ENCODE data around the gene GMPPA. TPM values are rescaled to one million over a fixed set of nuclear protein-coding genes. Genes with fewer than 3 reads are reported as not detected.

Gene GMPPA
- total and polyA plus RNA-seq, 4 donors, result 19.0 to 29.8 (median 21.4) TPM

DNA sequence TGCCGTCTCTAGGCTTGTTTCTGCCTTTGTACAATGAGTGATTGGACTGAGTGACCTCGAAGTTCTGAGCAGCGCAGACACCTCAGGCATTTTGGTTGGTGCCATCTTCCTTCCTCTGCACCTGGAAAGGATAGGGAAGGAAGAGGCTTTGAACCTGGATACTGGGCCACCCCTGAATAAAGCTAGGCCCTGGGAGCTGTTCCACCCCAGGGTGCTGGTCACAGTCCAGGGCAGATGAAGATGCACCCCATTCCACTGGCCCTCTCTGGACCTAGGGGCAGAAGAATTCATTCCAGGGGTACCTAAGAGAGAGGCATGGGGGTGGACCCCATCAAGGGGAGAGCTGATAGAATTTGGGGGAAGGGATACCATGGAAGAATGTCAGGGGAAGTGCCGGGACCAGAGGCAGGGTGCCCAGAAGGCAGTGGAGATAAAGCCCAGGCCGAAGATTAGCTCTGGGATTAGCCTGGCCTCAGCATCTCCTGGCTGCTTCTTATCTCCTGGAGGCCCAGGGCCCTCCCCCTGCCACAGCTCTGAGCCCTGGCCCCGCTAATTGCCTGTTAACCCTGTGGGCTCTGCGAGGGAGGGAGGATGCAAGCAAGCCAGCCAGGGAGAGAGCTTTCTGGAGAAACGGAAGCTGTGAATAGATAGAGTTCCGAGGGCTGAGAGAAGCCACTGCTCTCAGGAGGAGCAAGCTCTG is 27.0 kb downstream of the GMPPA start:
- H3K36me3 ChIP-seq (ENCODE audit: control insufficient read depth, insufficient read depth, low read length), result no peaks in the 10 kb centered on the region
- WGBS (ENCODE audit: insufficient coverage), result 66% methylated on average over 7 of the region's 9 CpGs
- peaks cover 19% of the 10 kb centered on the region for H3K27me3 ChIP-seq (ENCODE audit: control insufficient read depth, insufficient read depth, low read length)
- H3K27ac ChIP-seq (ENCODE audit: low read depth, low read length), result no peak overlapping the region
- no peaks in the 10 kb centered on the region for H3K9me3 ChIP-seq (ENCODE audit: control insufficient read depth, insufficient read depth, low read length)
- H3K4me1 ChIP-seq (ENCODE audit: control insufficient read depth, insufficient read depth, low read length), result peaks cover 62% of the 10 kb centered on the region
- no peak for DNase-seq (ENCODE audit: low read depth in 4 of 6, low spot score in 6 of 6)
- H3K4me3 ChIP-seq (ENCODE audit: low read depth, low read length), result no peak overlapping the region

DNA sequence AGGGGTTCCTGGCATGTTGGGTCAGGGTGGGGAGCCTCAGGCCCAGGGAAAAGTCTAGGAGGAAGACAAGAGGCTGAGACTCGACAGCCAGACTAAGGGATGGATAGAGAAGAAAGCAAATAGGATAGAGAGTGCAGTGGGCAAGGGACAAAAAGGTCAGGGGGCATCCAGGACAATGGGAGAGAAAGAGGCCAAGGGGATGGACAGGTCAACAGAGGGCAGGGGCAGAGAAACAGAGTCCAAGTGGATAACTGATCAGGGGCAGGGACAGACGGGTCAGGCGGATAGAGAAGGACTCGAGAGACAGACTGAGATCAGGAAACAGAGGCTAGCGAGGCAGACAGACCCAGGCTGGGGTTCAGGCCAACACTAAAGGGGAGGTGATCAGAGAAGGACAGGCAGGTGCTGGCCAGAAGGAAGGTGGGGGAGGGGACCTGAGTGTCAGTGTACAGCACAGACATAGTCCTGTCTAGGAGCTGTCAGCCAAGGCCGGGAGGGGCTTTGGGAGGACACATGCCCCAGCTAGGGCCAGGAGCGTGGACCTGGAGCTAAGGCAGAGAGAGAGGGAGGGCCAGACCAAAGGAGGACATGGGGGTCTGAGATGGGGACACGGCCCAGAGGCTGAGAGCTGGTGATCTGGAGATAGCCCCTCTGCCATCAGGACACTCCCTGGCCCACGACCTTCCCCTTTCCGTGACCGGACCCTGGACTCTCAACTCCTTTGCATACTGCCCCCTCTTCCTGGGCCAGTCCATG is 27.8 kb downstream of the GMPPA start:
- Histone ChIP-seq H3K4me3 (ENCODE audit: low read depth, low read length) (no peak overlapping the region), H3K27me3 (ENCODE audit: control insufficient read depth, insufficient read depth, low read length) (peaks cover 19% of the 10 kb centered on the region), H3K9me3 (ENCODE audit: control insufficient read depth, insufficient read depth, low read length) (no peaks in the 10 kb centered on the region), H3K36me3 (ENCODE audit: control insufficient read depth, insufficient read depth, low read length) (no peaks in the 10 kb centered on the region), H3K4me1 (ENCODE audit: control insufficient read depth, insufficient read depth, low read length) (peaks cover 53% of the 10 kb centered on the region), H3K27ac (ENCODE audit: low read depth, low read length) (no peak overlapping the region)
- WGBS (ENCODE audit: insufficient coverage), result 70% methylated on average over 10 of the region's 11 CpGs
- no peak for DNase-seq (ENCODE audit: low read depth in 4 of 6, low spot score in 6 of 6)

GRCh38 chr2:219527076-219527394 is 28.3 kb downstream of the GMPPA start:
- H3K36me3 ChIP-seq (ENCODE audit: control insufficient read depth, insufficient read depth, low read length), result peaks cover 4% of the 10 kb centered on the region
- H3K9me3 ChIP-seq (ENCODE audit: control insufficient read depth, insufficient read depth, low read length), result no peaks in the 10 kb centered on the region
- 26% methylated on average over 5 of the region's 6 CpGs for WGBS (ENCODE audit: insufficient coverage)
- H3K4me1 ChIP-seq (ENCODE audit: control insufficient read depth, insufficient read depth, low read length), result peaks cover 48% of the 10 kb centered on the region
- H3K27ac ChIP-seq (ENCODE audit: low read depth, low read length), result no peak overlapping the region
- H3K27me3 ChIP-seq (ENCODE audit: control insufficient read depth, insufficient read depth, low read length), result peaks cover 21% of the 10 kb centered on the region
- peak in 1 of 6 donors; percentile 27 for DNase-seq (ENCODE audit: low read depth in 4 of 6, low spot score in 6 of 6)
- H3K4me3 ChIP-seq (ENCODE audit: low read depth, low read length), result no peak overlapping the region

- no peak for DNase-seq (ENCODE audit: low read depth in 4 of 6, low spot score in 6 of 6)
- Histone ChIP-seq H3K36me3 (ENCODE audit: control insufficient read depth, insufficient read depth, low read length) (peaks cover 7% of the 10 kb centered on the region), H3K9me3 (ENCODE audit: control insufficient read depth, insufficient read depth, low read length) (no peaks in the 10 kb centered on the region), H3K4me1 (ENCODE audit: control insufficient read depth, insufficient read depth, low read length) (peaks cover 44% of the 10 kb centered on the region), H3K27ac (ENCODE audit: low read depth, low read length) (no peak overlapping the region), H3K27me3 (ENCODE audit: control insufficient read depth, insufficient read depth, low read length) (peaks cover 21% of the 10 kb centered on the region), H3K4me3 (ENCODE audit: low read depth, low read length) (no peak overlapping the region)
- WGBS (ENCODE audit: insufficient coverage), result 50% methylated on average over 2 of the region's 5 CpGs
These were observed 28.8 kb downstream of the GMPPA start for GRCh38 chr2:219527472-219527871.

DNA sequence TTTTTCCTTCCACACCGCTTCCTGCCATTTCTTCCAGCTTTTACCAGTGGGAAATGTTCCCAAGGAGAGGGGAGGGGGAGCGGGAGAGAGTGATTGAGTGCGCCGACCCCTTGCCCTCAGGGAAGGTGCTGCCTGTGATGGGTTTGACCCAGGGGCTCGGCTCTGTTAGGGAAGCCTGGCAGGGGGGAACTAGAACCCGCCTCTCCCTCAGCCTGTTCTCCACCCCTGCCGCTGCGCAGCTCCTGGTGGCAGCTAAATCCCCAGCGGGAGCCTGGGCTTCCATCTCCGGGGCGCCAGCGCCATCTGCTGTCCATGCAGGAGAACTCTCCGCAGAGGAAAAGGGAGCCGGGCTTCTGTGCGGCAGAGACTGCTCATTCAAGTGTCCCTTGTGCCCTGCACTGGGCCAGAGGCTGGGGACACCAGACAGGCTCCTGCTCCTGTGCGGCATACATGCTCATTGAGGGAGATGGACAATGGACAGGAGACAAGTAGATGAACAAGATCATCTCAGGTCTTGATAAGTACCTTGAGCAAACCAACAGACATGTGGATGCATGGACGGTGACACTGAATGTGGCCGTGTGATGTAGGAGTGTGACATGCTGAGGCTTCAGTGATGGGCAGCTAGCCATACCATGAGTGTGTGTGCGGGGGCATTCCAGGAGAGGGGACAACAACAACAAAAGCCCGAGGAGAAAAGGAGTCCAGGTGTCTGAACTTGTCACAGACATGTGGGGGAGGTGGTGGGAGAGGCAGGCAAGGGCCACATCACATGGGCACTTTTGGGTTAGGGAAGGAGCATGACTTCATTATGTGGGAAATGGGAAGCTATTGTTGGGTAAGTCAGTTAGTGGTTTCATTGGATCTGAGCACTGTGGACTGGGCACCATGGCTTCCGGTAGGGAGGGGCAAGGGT is 31.6 kb downstream of the GMPPA start:
- Histone ChIP-seq H3K27me3 (ENCODE audit: control insufficient read depth, insufficient read depth, low read length) (peaks cover 18% of the 10 kb centered on the region), H3K36me3 (ENCODE audit: control insufficient read depth, insufficient read depth, low read length) (peaks cover 17% of the 10 kb centered on the region), H3K4me1 (ENCODE audit: control insufficient read depth, insufficient read depth, low read length) (peaks cover 35% of the 10 kb centered on the region), H3K4me3 (ENCODE audit: low read depth, low read length) (peak overlapping the region; percentile 29), H3K9me3 (ENCODE audit: control insufficient read depth, insufficient read depth, low read length) (no peaks in the 10 kb centered on the region), H3K27ac (ENCODE audit: low read depth, low read length) (no peak overlapping the region)
- DNase-seq (ENCODE audit: low read depth in 4 of 6, low spot score in 6 of 6), result peak in 5 of 6 donors; percentile 74 to 96 (median 79)
- WGBS (ENCODE audit: insufficient coverage), result 17% methylated on average over 20 of the region's 21 CpGs

- WGBS (ENCODE audit: insufficient coverage), result 81% methylated on average over 20 of the region's 20 CpGs
- no peak for DNase-seq (ENCODE audit: low read depth in 4 of 6, low spot score in 6 of 6)
- no peaks in the 10 kb centered on the region for H3K9me3 ChIP-seq (ENCODE audit: control insufficient read depth, insufficient read depth, low read length)
- peaks cover 26% of the 10 kb centered on the region for H3K4me1 ChIP-seq (ENCODE audit: control insufficient read depth, insufficient read depth, low read length)
- no peak overlapping the region for H3K27ac ChIP-seq (ENCODE audit: low read depth, low read length)
- no peak overlapping the region for H3K4me3 ChIP-seq (ENCODE audit: low read depth, low read length)
- H3K36me3 ChIP-seq (ENCODE audit: control insufficient read depth, insufficient read depth, low read length), result peaks cover 25% of the 10 kb centered on the region
- H3K27me3 ChIP-seq (ENCODE audit: control insufficient read depth, insufficient read depth, low read length), result peaks cover 18% of the 10 kb centered on the region
These were observed 33.1 kb downstream of the GMPPA start for GRCh38 chr2:219531639-219532377.

- no peaks in the 10 kb centered on the region for H3K9me3 ChIP-seq (ENCODE audit: control insufficient read depth, insufficient read depth, low read length)
- H3K27ac ChIP-seq (ENCODE audit: low read depth, low read length), result no peak overlapping the region
- WGBS (ENCODE audit: insufficient coverage), result 86% methylated on average over 7 of the region's 8 CpGs
These were observed 33.6 kb downstream of the GMPPA start for GRCh38 chr2:219532378-219532649.

GRCh38 chr2:219533930-219534661 is 35.4 kb downstream of the GMPPA start:
- Histone ChIP-seq H3K4me1 (ENCODE audit: control insufficient read depth, insufficient read depth, low read length) (peaks cover 43% of the 10 kb centered on the region), H3K9me3 (ENCODE audit: control insufficient read depth, insufficient read depth, low read length) (no peaks in the 10 kb centered on the region), H3K4me3 (ENCODE audit: low read depth, low read length) (no peak overlapping the region), H3K36me3 (ENCODE audit: control insufficient read depth, insufficient read depth, low read length) (peaks cover 48% of the 10 kb centered on the region), H3K27me3 (ENCODE audit: control insufficient read depth, insufficient read depth, low read length) (peaks cover 14% of the 10 kb centered on the region), H3K27ac (ENCODE audit: low read depth, low read length) (no peak overlapping the region)
- WGBS (ENCODE audit: insufficient coverage), result 75% methylated on average over 1 of the region's 6 CpGs
- no peak for DNase-seq (ENCODE audit: low read depth in 4 of 6, low spot score in 6 of 6)

More at GRCh38 chr2:219532378-219532649, 33.6 kb downstream of the GMPPA start:
- peaks cover 26% of the 10 kb centered on the region for H3K4me1 ChIP-seq (ENCODE audit: control insufficient read depth, insufficient read depth, low read length)
- H3K36me3 ChIP-seq (ENCODE audit: control insufficient read depth, insufficient read depth, low read length), result peaks cover 30% of the 10 kb centered on the region
- no peak overlapping the region for H3K4me3 ChIP-seq (ENCODE audit: low read depth, low read length)
- no peak for DNase-seq (ENCODE audit: low read depth in 4 of 6, low spot score in 6 of 6)
- H3K27me3 ChIP-seq (ENCODE audit: control insufficient read depth, insufficient read depth, low read length), result peaks cover 18% of the 10 kb centered on the region

- Histone ChIP-seq H3K4me3 (ENCODE audit: low read depth, low read length) (no peak overlapping the region), H3K9me3 (ENCODE audit: control insufficient read depth, insufficient read depth, low read length) (no peaks in the 10 kb centered on the region), H3K4me1 (ENCODE audit: control insufficient read depth, insufficient read depth, low read length) (peaks cover 48% of the 10 kb centered on the region), H3K36me3 (ENCODE audit: control insufficient read depth, insufficient read depth, low read length) (peaks cover 69% of the 10 kb centered on the region), H3K27me3 (ENCODE audit: control insufficient read depth, insufficient read depth, low read length) (peaks cover 2% of the 10 kb centered on the region), H3K27ac (ENCODE audit: low read depth, low read length) (no peak overlapping the region)
- 77% methylated on average over 15 of the region's 16 CpGs for WGBS (ENCODE audit: insufficient coverage)
- DNase-seq (ENCODE audit: low read depth in 4 of 6, low spot score in 6 of 6), result no peak
These were observed 37.7 kb downstream of the GMPPA start for GRCh38 chr2:219536425-219536824.

Data from spinal cord (tissue), 10 donors.